Measurements from ENCODE around the gene REPIN1.

The REPIN1 gene

GRCh38 chr7:150380463-150380862 lies 11.8 kb downstream of the REPIN1 start:
- TF ChIP-seq CTCF (IDR thresholded peaks at IDR 0.05; ENCODE audit: borderline replicate concordance, insufficient read depth, low read depth, low read length): no peak
- H3K4me3 ChIP-seq (ENCODE audit: low read depth, low read length): peak overlapping the region; percentile 65

GRCh38 chr7:150381096-150381495 lies 12.5 kb downstream of the REPIN1 start:
- no peak for TF ChIP-seq CTCF (IDR thresholded peaks at IDR 0.05; ENCODE audit: borderline replicate concordance, insufficient read depth, low read depth, low read length)
- H3K4me3 ChIP-seq (ENCODE audit: low read depth, low read length): no peak overlapping the region

- no peak overlapping the region for H3K4me3 ChIP-seq (ENCODE audit: low read depth, low read length)
- no peak for TF ChIP-seq CTCF (IDR thresholded peaks at IDR 0.05; ENCODE audit: borderline replicate concordance, insufficient read depth, low read depth, low read length)
Observed at GRCh38 chr7:150381785-150382122, 13.1 kb downstream of the REPIN1 start.

GRCh38 chr7:150382123-150382843 lies 13.7 kb downstream of the REPIN1 start:
- H3K4me3 ChIP-seq (ENCODE audit: low read depth, low read length): peak overlapping the region; percentile 32
- no peak for TF ChIP-seq CTCF (IDR thresholded peaks at IDR 0.05; ENCODE audit: borderline replicate concordance, insufficient read depth, low read depth, low read length)

GRCh38 chr7:150382844-150383225 lies 14.2 kb downstream of the REPIN1 start:
- no peak for TF ChIP-seq CTCF (IDR thresholded peaks at IDR 0.05; ENCODE audit: borderline replicate concordance, insufficient read depth, low read depth, low read length)
- H3K4me3 ChIP-seq (ENCODE audit: low read depth, low read length): peak overlapping the region; percentile 32

GRCh38 chr7:150383710-150384397 lies 15.2 kb downstream of the REPIN1 start:
- H3K4me3 ChIP-seq (ENCODE audit: low read depth, low read length): no peak overlapping the region
- no peak for TF ChIP-seq CTCF (IDR thresholded peaks at IDR 0.05; ENCODE audit: borderline replicate concordance, insufficient read depth, low read depth, low read length)
